NAMALWA (cell line): Measurements from ENCODE around the gene RIT1.

ENCODE experiments used
- DNase-seq: peaks from one replicate; pipeline ENCODE4 v3.0.0-alpha.2; 2015; ENCODE audit warnings: low spot score

Gene RIT1, protein sequence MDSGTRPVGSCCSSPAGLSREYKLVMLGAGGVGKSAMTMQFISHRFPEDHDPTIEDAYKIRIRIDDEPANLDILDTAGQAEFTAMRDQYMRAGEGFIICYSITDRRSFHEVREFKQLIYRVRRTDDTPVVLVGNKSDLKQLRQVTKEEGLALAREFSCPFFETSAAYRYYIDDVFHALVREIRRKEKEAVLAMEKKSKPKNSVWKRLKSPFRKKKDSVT

DNA sequence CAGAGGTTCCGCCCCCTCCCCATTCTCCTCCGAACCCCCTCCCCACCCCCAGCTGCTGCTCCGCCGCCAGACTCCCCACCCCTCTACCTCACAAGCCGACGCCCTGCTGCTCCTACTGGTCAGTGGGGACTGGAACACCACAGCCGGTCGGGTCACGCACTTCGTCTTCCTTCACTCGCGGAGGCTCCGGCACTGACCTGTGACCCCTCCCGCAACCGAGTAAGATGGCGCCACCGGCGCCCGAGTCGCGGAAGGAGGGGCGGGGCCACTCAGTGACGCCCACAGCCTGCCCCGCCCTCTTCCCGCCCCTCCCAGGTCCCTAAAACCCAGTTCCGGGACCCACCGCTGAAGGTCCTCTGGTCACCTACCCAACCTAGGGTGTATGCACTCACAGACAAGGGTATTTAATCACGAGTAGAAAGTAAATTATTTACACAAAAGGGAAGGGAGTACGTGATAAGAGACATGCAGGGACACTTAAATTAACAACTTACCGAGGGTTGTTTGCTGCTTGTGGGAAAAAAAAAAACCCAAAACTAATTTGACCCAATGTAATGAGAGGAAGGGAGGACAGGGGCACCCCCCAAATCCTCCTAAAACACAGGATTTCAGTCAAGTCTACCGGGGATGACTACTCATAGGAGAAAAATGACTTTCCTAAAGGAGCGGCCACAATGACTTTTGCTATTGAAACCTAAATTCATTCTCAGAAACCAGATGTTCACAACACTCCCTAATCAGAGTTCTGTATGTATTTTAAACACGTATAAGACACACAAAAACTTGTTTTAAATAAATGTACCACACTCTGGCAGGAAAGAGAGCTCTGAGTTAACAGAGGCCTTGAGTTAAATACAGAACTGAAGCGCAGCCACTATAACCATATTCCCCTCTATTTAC is at the start of gene RIT1:
TSS of gene RIT1 (minus strand) at position 194 of the 900 bp plus-strand sequence. CDS start 588 bp downstream, outside the sequence.
- DNase-seq, result peak; percentile 94

DNA sequence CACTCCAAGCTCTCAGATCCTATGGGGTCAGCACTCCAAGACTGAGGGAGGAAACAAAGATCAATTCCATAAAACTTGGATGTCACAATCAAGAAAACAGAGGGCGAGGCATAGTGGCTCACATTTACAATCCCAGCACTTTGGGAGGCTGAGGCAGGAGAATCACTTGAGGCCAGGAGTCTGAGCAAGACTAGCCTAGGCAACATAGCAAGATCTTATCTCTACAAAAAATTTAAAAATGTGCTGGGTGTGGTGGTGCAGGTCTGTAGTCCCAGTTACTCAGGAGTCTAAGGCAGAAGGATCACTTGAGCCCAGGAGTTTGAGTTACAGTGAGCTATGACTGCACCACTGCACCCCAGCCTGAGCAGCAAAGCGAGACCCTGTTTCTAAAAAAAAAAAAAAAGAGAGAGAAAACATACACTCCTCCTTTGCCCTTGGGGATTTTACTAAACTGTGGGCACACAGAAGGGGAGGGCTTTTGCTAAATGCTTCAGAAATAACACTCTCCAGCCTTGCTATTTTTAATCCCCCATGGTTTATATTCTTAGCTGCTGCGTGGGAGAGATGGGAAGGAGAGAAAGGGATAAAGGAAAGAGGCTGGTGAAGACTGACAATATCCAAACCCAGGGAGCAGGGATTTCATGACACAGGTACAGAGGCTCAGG is 49.1 kb upstream of the RIT1 start:
- peak; percentile 33 for DNase-seq

DNA sequence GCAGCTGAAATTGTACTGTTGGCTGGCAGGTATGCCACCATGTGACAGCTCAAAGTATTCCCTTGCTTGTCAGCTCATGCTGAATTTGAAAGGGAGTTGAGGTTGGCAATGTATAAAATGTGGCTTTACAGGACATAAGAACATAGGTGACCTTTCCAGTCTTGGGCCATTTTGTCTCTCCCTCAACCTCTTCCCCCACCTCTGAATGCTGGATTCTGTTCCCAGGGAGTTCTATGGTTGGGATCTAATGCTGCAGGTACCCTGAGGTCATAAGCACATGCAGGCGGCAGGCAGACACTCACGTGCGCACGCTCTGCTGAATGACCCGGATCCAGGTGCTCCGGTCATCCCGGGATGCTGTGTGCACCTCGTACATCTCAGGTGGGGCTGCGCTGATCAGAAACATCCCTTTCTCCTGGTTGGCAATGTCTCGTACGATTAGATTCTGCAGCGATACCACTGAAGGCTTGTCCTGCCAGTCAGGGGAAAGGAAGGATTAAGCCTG is 46.3 kb upstream of the RIT1 start:
- DNase-seq, result no peak

DNA sequence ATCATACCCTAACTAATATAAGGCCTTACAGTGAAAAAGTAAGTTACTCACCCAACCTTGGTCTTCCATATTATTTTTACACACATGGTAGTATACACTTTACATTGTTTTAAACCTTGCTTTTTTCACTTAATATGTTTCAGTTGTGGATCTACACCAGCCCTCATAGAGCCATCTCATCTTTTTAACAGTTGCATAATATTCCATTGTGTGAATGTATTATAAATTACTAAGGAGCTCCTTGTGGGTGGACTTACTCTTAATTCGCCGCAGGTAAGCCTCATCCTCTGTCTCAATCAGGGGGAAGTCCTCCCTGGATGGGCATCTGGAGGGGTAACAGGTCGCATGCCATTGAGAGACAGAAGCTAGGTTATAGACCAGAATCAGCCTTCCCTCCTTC is 43.5 kb upstream of the RIT1 start:
- no peak for DNase-seq

DNA sequence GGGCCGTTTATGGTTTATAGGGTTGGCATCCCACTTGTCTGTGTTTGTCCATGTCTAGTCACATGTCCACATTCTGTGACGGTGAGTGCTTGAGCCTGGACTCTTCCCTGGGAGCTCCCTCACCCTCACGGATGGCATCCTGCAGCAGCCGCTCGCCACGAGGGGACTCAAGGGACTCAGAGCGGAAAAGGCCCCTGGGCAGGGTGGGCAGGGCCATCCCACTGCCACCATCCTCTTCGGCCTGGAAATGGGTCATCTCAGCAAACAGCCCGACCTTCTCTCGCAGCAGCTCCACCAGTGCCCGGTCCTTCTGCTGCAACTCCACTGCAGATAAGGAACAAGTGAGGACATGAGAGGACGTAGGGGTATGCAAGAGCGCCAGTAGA is 41.3 kb upstream of the RIT1 start:
- no peak for DNase-seq

DNA sequence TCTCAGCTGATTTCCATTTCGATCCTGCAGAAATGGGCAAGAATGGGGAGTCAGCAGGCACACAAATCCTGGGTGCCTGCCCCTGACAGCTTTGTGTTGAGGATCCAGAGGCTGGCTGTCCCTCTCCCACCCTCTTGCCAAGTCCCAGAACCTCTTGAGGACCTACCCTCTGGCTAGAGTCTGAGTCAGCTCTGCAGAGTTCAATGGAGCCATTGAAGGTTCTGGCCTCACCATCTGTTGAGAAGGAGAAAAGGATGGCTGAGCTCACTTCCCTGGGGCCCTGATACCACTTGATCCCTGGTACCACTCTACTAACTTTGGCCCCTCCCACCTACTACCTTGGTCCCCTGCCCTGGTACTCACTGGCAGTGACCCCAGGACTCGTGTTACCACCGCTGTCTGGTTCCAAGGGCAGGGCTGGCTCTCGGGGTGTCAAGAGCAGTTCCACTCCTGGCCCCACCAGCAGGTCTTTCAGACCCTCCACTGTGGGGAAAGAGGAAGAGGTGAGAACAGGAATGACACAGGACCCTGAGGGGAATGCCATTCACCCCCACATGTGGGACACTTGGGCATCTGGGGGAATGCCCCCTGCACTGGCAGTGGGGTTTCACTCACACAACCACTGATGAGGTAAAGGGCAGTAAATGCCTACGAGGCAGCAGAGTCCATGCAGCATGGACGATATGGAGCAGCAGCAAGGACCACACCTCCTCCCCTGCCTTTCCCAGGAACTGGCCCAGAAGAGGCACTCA is 40.8 kb upstream of the RIT1 start:
- no peak for DNase-seq

DNA sequence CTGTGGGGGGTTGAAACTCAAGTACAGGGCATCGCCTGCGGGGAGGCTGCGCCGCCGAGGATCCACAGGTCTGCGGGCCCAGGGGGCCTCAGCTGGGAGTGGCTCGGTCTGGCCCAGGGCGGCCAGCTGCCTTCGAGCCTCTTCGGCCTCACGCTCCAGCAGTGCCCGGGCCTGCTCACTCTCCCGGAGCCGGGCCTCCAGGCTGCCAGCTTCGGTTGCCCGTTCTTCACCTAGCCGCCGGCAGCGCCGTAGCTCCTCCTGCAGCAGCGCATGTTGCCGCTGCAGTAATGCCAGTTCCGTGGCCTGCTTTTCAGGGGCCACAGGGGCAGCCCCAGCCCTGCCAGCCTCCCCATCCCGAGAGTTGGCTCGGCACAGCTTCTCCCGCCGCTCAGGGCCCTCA is 39.7 kb upstream of the RIT1 start:
- no peak for DNase-seq

DNA sequence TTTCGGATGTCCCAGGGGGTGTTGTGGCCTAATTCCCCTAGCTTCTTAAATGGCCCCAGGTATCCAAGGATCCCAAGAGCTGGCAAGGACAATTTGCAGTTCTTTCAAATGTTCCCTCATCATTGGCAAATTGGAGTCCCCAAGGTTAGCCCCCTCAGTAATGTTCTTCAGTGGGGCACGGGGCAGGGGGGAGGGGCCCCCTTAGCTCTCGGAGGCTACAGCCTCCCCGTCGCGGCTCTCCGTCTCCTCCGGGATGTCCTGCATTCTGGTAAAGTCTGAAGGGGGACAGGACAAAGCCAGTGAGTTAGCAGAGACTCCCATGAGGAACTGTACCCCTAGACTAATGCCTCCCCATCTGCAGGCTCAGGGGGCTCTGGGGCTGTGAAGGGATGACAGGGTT is 36.6 kb upstream of the RIT1 start:
- no peak for DNase-seq

DNA sequence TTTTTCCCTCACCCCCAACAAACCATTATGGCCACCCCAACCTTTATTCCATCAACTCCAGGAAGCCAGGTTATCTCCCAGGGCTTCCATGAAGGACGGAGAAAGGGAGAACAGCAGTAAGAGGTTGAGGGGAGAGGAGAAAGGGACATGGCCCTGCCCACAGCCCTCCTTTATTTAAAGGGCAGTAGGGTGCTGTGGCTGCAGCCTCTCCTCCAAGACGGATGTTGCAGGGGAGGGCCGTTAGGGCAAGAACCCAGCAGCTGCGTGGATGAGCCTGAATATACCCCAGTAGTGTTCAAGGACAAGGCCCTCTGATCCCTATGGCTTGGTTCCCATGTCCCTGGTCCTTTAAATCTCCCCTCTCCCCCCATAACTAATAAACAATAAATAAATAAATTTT is 36.1 kb upstream of the RIT1 start:
- no peak for DNase-seq

DNA sequence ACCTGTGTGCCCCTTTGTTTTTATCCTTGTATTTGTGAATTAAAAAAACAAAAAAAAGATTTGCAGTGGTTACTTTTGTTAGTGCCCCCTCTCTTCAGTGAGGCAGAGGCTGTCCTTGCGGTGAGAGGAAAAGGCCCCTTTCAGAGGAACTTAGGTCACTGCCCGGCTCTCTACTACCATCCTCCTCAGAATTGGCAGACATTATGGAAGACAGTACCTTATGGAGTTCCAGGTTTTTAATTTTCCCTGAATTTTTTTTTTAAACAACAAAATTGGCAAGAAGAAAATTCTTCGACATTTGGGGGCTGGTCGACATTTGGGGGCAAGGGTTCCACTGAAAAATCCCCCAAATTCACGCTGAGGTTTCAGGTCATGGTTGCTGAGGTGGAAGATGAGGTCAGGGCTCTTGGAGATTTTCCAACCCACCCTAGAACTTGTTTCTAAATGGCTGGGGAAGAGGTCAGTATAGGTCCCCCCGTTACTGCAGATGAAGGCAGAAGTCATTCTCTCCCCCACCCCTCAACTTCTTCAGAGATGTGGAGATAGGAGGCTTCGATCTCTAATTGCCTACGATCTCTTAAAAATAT is 35.6 kb upstream of the RIT1 start:
- DNase-seq, result no peak

DNA sequence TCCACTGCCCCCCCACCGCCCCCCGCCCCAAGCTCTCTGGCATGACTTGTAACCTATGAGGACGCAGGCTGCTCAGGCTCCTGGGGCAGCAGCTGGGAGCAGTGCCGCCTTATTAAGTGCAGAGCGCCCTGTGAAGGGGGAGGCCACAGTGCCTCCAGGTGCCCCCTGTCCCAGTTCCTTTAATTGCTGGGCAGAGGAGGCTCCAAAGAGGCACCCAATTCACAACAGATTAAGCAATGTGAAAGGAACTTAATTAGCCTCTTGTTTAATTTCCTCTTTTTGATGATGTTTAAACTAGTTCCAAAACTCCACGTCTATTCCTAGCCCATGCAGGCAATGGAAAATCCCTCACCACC is 33.3 kb upstream of the RIT1 start:
- peak; percentile 46 for DNase-seq

DNA sequence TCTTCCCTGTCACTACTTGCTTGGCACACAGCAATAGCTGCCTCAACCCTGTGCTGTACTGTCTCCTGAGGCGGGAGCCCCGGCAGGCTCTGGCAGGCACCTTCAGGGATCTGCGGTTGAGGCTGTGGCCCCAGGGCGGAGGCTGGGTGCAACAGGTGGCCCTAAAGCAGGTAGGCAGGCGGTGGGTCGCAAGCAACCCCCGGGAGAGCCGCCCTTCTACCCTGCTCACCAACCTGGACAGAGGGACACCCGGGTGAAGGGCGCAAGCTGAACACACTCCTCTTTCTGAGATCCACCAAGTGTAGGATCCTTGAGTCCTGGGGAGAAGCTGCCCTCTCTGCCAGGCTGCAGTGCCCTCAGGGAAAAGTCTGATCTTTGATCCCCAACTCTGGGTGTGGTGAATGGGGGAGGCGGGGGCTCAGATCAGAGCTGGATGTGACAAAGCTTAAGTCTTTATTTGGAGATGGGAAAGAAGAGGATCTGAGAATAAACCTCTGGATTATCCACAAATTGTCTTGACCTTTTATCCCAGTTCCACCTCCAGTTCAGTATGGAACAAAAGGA is 31.5 kb upstream of the RIT1 start:
- DNase-seq, result no peak

DNA sequence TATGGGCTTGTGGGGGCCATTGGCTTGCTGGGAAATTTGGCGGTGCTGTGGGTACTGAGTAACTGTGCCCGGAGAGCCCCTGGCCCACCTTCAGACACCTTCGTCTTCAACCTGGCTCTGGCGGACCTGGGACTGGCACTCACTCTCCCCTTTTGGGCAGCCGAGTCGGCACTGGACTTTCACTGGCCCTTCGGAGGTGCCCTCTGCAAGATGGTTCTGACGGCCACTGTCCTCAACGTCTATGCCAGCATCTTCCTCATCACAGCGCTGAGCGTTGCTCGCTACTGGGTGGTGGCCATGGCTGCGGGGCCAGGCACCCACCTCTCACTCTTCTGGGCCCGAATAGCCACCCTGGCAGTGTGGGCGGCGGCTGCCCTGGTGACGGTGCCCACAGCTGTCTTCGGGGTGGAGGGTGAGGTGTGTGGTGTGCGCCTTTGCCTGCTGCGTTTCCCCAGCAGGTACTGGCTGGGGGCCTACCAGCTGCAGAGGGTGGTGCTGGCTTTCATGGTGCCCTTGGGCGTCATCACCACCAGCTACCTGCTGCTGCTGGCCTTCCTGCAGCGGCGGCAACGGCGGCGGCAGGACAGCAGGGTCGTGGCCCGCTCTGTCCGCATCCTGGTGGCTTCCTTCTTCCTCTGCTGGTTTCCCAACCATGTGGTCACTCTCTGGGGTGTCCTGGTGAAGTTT is 30.8 kb upstream of the RIT1 start:
- DNase-seq, result no peak

DNA sequence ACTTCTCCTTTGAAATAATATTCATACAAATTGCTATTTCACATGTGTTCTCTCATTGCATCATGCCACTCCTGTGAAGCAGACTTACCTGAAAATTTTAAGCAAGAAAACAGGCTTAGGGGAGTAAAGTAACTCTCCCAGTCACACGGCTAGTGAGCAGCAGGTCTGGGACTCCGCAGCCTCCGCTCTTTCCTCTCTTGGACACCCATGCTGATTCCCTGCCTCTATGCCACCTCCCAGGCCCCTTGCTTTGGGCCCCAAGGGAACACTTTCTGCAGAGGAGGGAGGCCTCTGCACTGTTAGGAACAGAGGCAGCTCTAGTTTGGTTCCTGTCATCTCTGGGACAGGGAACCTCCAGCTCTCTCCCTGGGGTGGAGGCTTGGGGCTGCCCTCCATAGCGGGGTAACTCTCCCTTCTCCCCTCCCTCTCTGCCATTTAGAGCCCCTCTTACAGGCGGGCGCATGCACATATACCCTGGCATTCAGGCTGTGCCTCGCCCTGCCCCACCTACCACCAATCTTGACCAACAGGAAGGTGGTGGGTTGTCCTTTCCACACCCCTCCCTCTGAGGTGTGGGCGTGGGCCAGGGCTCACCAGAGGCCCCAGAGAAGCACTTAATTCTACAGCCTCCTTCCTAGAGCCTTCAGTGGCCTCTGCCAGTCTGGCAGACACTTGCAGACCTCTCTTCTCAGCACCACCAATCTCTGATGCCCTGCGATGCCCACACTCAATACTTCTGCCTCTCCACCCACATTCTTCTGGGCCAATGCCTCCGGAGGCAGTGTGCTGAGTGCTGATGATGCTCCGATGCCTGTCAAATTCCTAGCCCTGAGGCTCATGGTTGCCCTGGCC is 30.1 kb upstream of the RIT1 start, which contains the start of gene RXFP4:
TSS of gene RXFP4 (plus strand) at position 646 of the 852 bp plus-strand sequence. CDS start at position 718, 72 bp downstream.
- peak; percentile 50 for DNase-seq

DNA sequence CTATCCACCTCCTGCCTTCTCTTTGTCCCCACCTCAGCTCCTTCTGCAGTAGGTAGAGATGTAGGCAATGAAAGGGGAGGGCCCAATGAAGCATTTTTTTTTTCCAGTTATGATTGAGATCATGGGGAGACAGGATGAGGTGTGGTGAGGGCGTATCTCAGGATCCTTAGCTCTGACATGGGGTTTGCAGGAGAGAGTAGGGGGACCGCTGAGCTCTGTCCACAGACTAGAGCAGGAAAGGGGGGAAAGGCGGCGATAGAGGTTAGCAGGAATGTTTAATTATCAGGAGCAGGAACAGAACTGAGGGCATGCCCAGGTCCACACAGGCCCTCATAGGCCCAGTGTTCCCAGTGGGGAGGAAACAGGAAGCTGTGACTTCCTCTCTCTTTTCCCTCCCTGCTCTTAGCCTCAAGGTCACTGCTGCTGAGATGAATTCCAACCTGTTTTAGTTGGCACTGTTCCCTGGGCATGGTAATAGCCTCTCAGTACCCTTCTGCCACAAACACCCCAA is 29.4 kb upstream of the RIT1 start:
- peak; percentile 16 for DNase-seq

DNA sequence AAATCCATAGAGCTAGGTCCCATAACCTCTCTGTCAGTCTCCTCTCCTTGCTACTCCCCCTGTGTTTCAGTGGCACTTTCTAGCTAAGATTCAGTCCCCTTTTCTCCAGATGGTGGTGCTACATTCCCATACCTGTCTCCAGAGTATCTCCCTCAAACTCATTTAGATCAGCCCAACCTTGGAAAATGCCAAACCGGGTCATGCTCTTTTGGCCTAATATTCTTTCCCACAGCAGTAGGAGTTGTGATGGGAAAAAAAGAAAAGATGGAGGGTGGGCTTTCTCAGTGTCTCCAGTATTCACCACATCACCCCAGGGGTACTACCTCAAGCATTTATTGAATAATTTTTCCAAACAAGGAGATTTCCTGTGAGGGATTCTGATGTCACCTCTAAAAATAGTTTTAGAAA is 27.1 kb upstream of the RIT1 start:
- peak; percentile 82 for DNase-seq

DNA sequence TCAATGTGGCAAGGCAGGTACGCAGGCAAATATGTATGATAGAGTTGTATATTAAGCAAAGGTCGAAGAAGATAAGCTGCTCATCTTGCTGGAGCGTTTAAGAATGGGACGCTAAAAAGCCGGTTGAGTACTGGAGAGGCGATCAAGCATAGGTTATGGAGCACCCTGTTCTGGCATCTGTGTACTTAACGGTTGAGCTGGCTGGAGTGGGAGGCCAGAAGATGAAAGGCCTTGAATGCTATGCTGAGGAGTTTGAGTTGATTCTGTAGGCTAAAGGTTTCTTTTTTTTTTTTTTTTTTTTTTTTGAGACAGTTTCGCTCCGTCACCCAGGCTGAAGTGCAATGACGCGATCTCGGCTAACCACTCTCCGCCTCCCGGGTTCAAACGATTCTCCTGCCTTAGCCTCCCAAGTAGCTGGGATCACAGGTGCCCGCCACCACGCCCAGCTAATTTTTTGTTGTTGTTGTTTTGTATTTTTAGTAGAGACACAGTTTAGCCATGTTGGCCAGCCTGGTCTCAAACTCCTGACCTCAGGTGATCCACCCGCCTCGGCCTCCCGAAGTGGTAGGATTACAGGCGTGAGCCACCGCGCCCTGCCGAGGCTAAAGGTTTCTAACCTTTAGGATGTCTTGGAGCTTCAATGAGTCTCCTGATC is 23.9 kb upstream of the RIT1 start:
- no peak for DNase-seq

DNA sequence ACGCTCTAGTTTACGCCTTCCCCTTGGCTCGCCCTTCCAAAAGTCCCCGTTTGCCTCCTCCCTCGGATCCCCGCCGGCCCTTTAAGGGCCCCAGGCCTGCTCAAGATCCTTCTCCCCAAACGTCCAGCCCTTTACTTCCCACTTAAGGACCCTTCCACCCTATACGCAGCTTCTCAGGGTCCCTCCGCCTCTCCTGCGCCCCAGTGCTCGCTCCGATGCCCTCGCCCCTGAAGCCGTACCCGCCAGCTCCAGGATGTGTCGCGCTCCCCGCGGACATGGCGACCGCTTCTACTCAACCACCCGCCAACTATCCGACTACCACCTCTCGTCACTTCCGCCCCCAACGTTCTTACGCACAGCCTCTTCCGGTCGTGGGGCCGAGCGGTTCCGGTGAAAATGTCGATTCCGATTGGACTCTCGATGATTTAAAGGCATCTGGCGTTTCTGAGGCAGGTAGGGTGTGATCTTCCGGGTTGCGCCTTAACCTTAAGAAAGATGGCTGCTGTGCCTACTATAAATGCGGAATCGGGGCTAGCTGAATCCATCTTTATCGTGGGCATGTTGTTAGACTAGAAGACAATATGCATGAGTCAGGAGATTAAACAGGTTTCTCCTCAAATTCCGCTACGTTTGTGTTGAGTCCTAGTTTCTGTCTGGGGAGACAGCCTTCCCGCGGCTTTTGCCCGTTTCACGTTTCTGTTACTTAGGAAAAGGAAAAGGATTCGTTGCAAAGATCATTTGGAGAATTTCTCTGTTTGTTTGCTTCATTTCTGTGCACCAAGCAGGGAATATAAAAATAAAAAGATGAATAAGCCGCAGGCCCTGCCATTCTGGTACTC is 23.2 kb upstream of the RIT1 start, which contains the start of gene KHDC4:
TSS of gene KHDC4 (minus strand) at position 317 of the 839 bp plus-strand sequence. CDS start at position 277, 40 bp downstream.
- peak; percentile 100 for DNase-seq
